Prostate gland (tissue), 2 donors: ENCODE results near the gene SNX19. TPM values are rescaled to one million over a fixed set of nuclear protein-coding genes. Genes with fewer than 3 reads are reported as not detected.

ENCODE experiments used
- DNase-seq: peaks from one replicate; pipeline ENCODE4 v3.0.0-alpha.2; 2019; ENCODE audit warnings: low spot score
- H3K27ac ChIP-seq, 2 donors: fragments of 200-600 bp; sonication (generic); 2 replicates each; pipeline ENCODE4 v1.5.1; 2017 to 2019
- H3K27me3 ChIP-seq: fragments of 200-600 bp; sonication (generic); replicated peaks from 2 replicates; pipeline ENCODE4 v1.5.1; 2019; ENCODE audit not compliant: insufficient read depth
- H3K36me3 ChIP-seq, 2 donors: fragments of 200-600 bp; sonication (generic); 1 replicate in 1 of 2; 2 replicates in 1 of 2; pipeline versions ENCODE4 v1.5.1 to v1.8.1; 2017 to 2019
- H3K4me1 ChIP-seq: fragments of 200-600 bp; sonication (generic); replicated peaks from 2 replicates; pipeline ENCODE4 v1.5.1; 2019
- H3K4me3 ChIP-seq, 2 donors: fragments of 200-600 bp; sonication (generic); 2 replicates each; pipeline ENCODE4 v1.5.1; 2017 to 2019
- H3K9me3 ChIP-seq: fragments of 200-600 bp; sonication (generic); 2 replicates; pipeline ENCODE4 v1.5.1; 2017
- CTCF ChIP-seq, 4 experiments: fragments of 200-600 bp in 2 of 4; fragments of 450-650 bp in 2 of 4; sonication (generic) in 2 of 4; IDR thresholded peaks; 1 replicate in 3 of 4; 2 replicates in 1 of 4; pipeline ENCODE4 v1.5.1; 2016 to 2019; ENCODE audit warnings: antibody characterized with exemption in 4 of 4, mild to moderate bottlenecking in 2 of 4, moderate library complexity in 2 of 4
- POLR2A ChIP-seq: fragments of 450-650 bp; IDR thresholded peaks from one replicate; pipeline ENCODE4 v1.6.1; 2016; ENCODE audit warnings: antibody characterized with exemption, mild to moderate bottlenecking
- POLR2AphosphoS5 ChIP-seq: sonication (generic); formaldehyde crosslinking; IDR thresholded peaks from one replicate; pipeline ENCODE4 v1.6.1; 2017; ENCODE audit warnings: antibody characterized with exemption
- WGBS: methylation state at CpG from one replicate; pipeline ENCODE4 v1.1.5; 2018; 5-methylcytosine and 5-hydroxymethylcytosine counted together
- intact Hi-C: fragments of 100-400 bp; cut with DNase I; formaldehyde crosslinking; loops from one replicate; pipeline ENCODE4 v1.14.2; 2022
- total RNA-seq, 2 donors: library from RNA; depleted of rRNA; stranded (reverse); fragments of >200 nt; gene quantifications; one replicate each; pipeline ENCODE4 v1.1.0, GENCODE V29; 2016

SNX19 gene
- total RNA-seq, 2 donors from 2014 or later, result 87.7 to 115 TPM

GRCh38 chr11:130882138-130882551 lies 34.1 kb downstream of the SNX19 start:
- no peak overlapping the region for H3K4me3 ChIP-seq
- no peak overlapping the region for H3K27ac ChIP-seq
- H3K9me3 ChIP-seq, result no peaks in the 10 kb centered on the region
- intact Hi-C loops, result no loop called here
- 40% methylated on average over 5 of the region's 5 CpGs for WGBS
- no peaks in the 10 kb centered on the region for H3K4me1 ChIP-seq
- no peak for DNase-seq
- H3K27me3 ChIP-seq, result no peaks in the 10 kb centered on the region
- TF ChIP-seq CTCF (IDR thresholded peaks at IDR 0.05) (no peak), POLR2AphosphoS5 (no peak), POLR2A (no peak)
- peaks cover 0 to 10% of the 10 kb centered on the region in 2 donors for H3K36me3 ChIP-seq

GRCh38 chr11:130881475-130882137 lies 34.7 kb downstream of the SNX19 start:
- no peak for TF ChIP-seq POLR2A
- no peak for TF ChIP-seq POLR2AphosphoS5
- TF ChIP-seq CTCF (IDR thresholded peaks at IDR 0.05), result no peak
- H3K9me3 ChIP-seq, result no peaks in the 10 kb centered on the region
- no peak overlapping the region for H3K27ac ChIP-seq
- H3K4me3 ChIP-seq, result no peak overlapping the region
- WGBS, result 96% methylated on average over 7 of the region's 7 CpGs
- intact Hi-C loops, result no loop called here
- no peaks in the 10 kb centered on the region for H3K4me1 ChIP-seq
- no peak for DNase-seq
- H3K36me3 ChIP-seq, result peaks cover 0 to 10% of the 10 kb centered on the region in 2 donors
- H3K27me3 ChIP-seq, result no peaks in the 10 kb centered on the region

GRCh38 chr11:130879836-130880235 lies 36.4 kb downstream of the SNX19 start:
- no peaks in the 10 kb centered on the region for H3K27me3 ChIP-seq
- intact Hi-C loops, result no loop called here
- H3K4me3 ChIP-seq, result no peak overlapping the region
- peaks cover 0 to 10% of the 10 kb centered on the region in 2 donors for H3K36me3 ChIP-seq
- no peaks in the 10 kb centered on the region for H3K9me3 ChIP-seq
- H3K4me1 ChIP-seq, result no peaks in the 10 kb centered on the region
- no peak for TF ChIP-seq POLR2AphosphoS5
- no peak for TF ChIP-seq POLR2A
- no peak for TF ChIP-seq CTCF (IDR thresholded peaks at IDR 0.05)
- no peak overlapping the region for H3K27ac ChIP-seq
- DNase-seq, result no peak

GRCh38 chr11:130876931-130877915 lies 39.1 kb downstream of the SNX19 start:
- no peak for TF ChIP-seq CTCF (IDR thresholded peaks at IDR 0.05)
- TF ChIP-seq POLR2AphosphoS5, result no peak
- no peak for TF ChIP-seq POLR2A
- no peaks in the 10 kb centered on the region for H3K4me1 ChIP-seq
- H3K4me3 ChIP-seq, result no peak overlapping the region
- peaks cover 0 to 10% of the 10 kb centered on the region in 2 donors for H3K36me3 ChIP-seq
- H3K9me3 ChIP-seq, result no peaks in the 10 kb centered on the region
- WGBS, result 76% methylated on average over 6 of the region's 6 CpGs
- intact Hi-C loops, result no loop called here
- H3K27me3 ChIP-seq, result no peaks in the 10 kb centered on the region
- no peak overlapping the region for H3K27ac ChIP-seq
- no peak for DNase-seq
